A549 (cell line): ENCODE results near the gene POU3F3.

Source experiments
- FOXS1 ChIP-seq: fragments of 250-450 bp; sonication (Bioruptor Pico); IDR thresholded peaks from 2 replicates; pipeline ENCODE4 v1.5.0; 2020; ENCODE audit warnings: mild to moderate bottlenecking, moderate library complexity
- GATA3 ChIP-seq: IDR thresholded peaks from 2 replicates; pipeline ENCODE4 v1.6.1; 2012; ENCODE audit warnings: borderline replicate concordance
- JUNB ChIP-seq: fragments of >200 bp; sonication (Bioruptor Twin); formaldehyde crosslinking; IDR thresholded peaks from 2 replicates; pipeline ENCODE4 v1.6.1; 2016
- NR3C1 ChIP-seq: fragments of >200 bp; sonication (Bioruptor Twin); formaldehyde crosslinking; IDR thresholded peaks from 3 replicates; pipeline ENCODE4 v1.6.1; 2017
- POLR2A ChIP-seq: IDR thresholded peaks from 2 replicates; pipeline ENCODE4 v1.6.1; 2012; ENCODE audit warnings: mild to moderate bottlenecking, low read length
- TF ChIP-seq, protein P1 (sequence below): fragments of >200 bp; sonication (Bioruptor Twin); formaldehyde crosslinking; IDR thresholded peaks from 3 replicates; pipeline ENCODE4 v1.5.1; 2016
- TF ChIP-seq, protein P2 (sequence below): fragments of 150-350 bp; IDR thresholded peaks from 2 replicates; pipeline ENCODE4 v1.6.1; 2014; ENCODE audit warnings: low read depth, mild to moderate bottlenecking, low read length

DNA sequence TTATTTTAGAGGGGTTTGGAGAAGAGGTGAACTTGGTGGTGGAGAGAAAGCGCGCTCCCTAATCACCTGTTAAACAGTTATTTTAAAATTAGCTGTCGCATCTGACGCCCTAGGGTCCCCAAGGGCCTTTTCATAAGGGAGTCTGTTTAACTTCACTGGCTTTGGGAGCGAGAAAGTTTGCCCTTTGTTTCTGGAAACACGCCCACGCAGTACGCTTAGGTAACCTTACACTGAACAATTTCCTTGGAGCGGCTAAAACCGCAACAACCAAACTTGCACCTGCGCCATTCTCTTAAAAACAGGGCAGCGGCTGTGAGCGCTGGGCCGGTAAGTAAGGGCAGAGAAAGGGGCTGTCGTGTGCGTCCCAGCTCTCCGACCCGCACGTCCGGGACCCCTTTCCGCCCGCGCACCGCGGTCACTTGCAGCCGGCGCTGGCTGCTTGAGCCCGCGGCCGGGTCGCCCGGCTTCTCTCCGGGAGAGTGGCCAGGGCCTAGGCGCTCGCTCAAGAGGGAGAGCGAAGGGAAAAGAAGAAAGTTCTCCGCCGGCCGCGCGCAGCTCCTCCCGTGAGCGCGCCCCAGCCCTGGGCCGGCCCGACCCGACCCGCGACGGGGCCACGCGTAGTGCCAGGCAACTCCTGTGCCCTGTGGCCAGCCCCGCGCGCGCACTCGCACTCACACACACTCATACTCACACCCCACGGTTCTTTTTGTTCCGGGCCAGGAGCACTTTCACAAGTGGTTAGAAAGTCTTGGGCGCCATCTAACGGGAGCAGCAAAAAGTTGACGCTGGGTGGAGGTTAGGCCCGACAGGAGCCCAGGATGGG lies 19.2 kb downstream of the POU3F3 start:
- TF ChIP-seq, protein P1, sequence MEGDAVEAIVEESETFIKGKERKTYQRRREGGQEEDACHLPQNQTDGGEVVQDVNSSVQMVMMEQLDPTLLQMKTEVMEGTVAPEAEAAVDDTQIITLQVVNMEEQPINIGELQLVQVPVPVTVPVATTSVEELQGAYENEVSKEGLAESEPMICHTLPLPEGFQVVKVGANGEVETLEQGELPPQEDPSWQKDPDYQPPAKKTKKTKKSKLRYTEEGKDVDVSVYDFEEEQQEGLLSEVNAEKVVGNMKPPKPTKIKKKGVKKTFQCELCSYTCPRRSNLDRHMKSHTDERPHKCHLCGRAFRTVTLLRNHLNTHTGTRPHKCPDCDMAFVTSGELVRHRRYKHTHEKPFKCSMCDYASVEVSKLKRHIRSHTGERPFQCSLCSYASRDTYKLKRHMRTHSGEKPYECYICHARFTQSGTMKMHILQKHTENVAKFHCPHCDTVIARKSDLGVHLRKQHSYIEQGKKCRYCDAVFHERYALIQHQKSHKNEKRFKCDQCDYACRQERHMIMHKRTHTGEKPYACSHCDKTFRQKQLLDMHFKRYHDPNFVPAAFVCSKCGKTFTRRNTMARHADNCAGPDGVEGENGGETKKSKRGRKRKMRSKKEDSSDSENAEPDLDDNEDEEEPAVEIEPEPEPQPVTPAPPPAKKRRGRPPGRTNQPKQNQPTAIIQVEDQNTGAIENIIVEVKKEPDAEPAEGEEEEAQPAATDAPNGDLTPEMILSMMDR = peak; percentile 70
- TF ChIP-seq FOXS1 (CRISPR knock-in tag) (no peak), JUNB (no peak), NR3C1 (no peak), GATA3 (no peak), POLR2A (no peak)
- TF ChIP-seq, protein P2, sequence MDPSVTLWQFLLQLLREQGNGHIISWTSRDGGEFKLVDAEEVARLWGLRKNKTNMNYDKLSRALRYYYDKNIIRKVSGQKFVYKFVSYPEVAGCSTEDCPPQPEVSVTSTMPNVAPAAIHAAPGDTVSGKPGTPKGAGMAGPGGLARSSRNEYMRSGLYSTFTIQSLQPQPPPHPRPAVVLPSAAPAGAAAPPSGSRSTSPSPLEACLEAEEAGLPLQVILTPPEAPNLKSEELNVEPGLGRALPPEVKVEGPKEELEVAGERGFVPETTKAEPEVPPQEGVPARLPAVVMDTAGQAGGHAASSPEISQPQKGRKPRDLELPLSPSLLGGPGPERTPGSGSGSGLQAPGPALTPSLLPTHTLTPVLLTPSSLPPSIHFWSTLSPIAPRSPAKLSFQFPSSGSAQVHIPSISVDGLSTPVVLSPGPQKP = no peak
